T-helper 9 cell (primary cell): ENCODE data around the gene PPP4R3B.
"Not testable (repeated sequence)": the region's sequence is repeated elsewhere in the genome, so short reads cannot be mapped to it uniquely, and the experiment has no call there.

Experiments
- DNase-seq: peaks from one replicate; pipeline ENCODE4 v3.0.0-alpha.2; 2020
- total RNA-seq, 2 donors: gene quantifications; one replicate each; lab custom pipeline; 2026; lab: John Stamatoyannopoulos, UW

PPP4R3B gene
- total RNA-seq: 156 to 255 reads per million in 2 donors

GRCh38 chr2:55617175-55618024, at the start of gene PPP4R3B:
Gene PPP4R3B, minus strand, starts transcription at chr2:55617622. Its CDS starts 337 bp downstream, at chr2:55617285.
- peak; percentile 97 for DNase-seq

GRCh38 chr2:55653255-55653654, 35.8 kb upstream of the PPP4R3B start:
- DNase-seq: no peak

- DNase-seq: no peak
These were observed 31.8 kb upstream of the PPP4R3B start for GRCh38 chr2:55649211-55649610.

- no peak for DNase-seq
These were observed 19.4 kb upstream of the PPP4R3B start for GRCh38 chr2:55636831-55637230.

GRCh38 chr2:55628931-55629330, 11.5 kb upstream of the PPP4R3B start:
- no peak for DNase-seq

- DNase-seq: no peak
These were observed 10.5 kb upstream of the PPP4R3B start for GRCh38 chr2:55627915-55628314.

GRCh38 chr2:55621802-55622201, 4.4 kb upstream of the PPP4R3B start:
- DNase-seq: no peak

- DNase-seq: no peak
These were observed 2.8 kb upstream of the PPP4R3B start for GRCh38 chr2:55620123-55620779.

GRCh38 chr2:55618275-55619055, 1.0 kb upstream of the PPP4R3B start:
- DNase-seq: peak; percentile 38

GRCh38 chr2:55618025-55618274, 528 bp upstream of the PPP4R3B start:
- no peak for DNase-seq

- DNase-seq: peak; percentile 32
These were observed 759 bp downstream of the PPP4R3B start for GRCh38 chr2:55616551-55617174.

GRCh38 chr2:55611997-55612396, 5.4 kb downstream of the PPP4R3B start:
- no peak for DNase-seq

- DNase-seq: no peak
These were observed 6.3 kb downstream of the PPP4R3B start for GRCh38 chr2:55610954-55611743.

- DNase-seq: no peak
These were observed 7.4 kb downstream of the PPP4R3B start for GRCh38 chr2:55609938-55610578.

- DNase-seq: no peak
These were observed 8.1 kb downstream of the PPP4R3B start for GRCh38 chr2:55609193-55609794.

GRCh38 chr2:55607717-55608116, 9.7 kb downstream of the PPP4R3B start:
- DNase-seq: no peak

- DNase-seq: no peak
These were observed 13.3 kb downstream of the PPP4R3B start for GRCh38 chr2:55604027-55604565.

GRCh38 chr2:55601849-55602248, 15.6 kb downstream of the PPP4R3B start:
- no peak for DNase-seq

GRCh38 chr2:55598056-55598795, 19.2 kb downstream of the PPP4R3B start:
- DNase-seq: no peak

GRCh38 chr2:55596795-55597194, 20.6 kb downstream of the PPP4R3B start:
- DNase-seq: not testable (repeated sequence)
